Neutrophil (primary cell): ENCODE measurements around the gene KRT10.

Experiments used
- H3K27ac ChIP-seq: fragments of 200-600 bp; sonication (generic); 2 replicates; pipeline ENCODE4 v1.5.1; 2016; ENCODE audit warnings: mild to moderate bottlenecking, moderate library complexity
- H3K27me3 ChIP-seq: fragments of 200-600 bp; sonication (generic); 2 replicates; pipeline ENCODE4 v1.6.0; 2016; ENCODE audit warnings: mild to moderate bottlenecking
- H3K36me3 ChIP-seq: fragments of 200-600 bp; sonication (generic); 2 replicates; pipeline ENCODE4 v1.5.1; 2017
- H3K4me1 ChIP-seq, 2 experiments: fragments of 200-600 bp in 1 of 2; sonication (generic) in 1 of 2; 1 replicate in 1 of 2; 2 replicates in 1 of 2; pipeline versions ENCODE4 v1.5.1 to v1.6.1; 2013 to 2016; ENCODE audit warnings: low read depth in 1 of 2, low read length in 1 of 2, mild to moderate bottlenecking in 1 of 2, moderate library complexity in 1 of 2; ENCODE audit not compliant: control insufficient read depth in 1 of 2, insufficient read depth in 1 of 2
- H3K4me3 ChIP-seq, 2 experiments: fragments of 200-600 bp in 1 of 2; sonication (generic) in 1 of 2; 1 replicate in 1 of 2; 2 replicates in 1 of 2; pipeline ENCODE4 v1.5.1; 2013 to 2016; ENCODE audit warnings: low read depth in 1 of 2, low read length in 1 of 2, mild to moderate bottlenecking in 1 of 2, moderate library complexity in 1 of 2
- H3K9me3 ChIP-seq: fragments of 200-600 bp; sonication (generic); 2 replicates; pipeline ENCODE4 v1.5.1; 2016
- CTCF ChIP-seq: fragments of 200-600 bp; sonication (generic); IDR thresholded peaks from 2 replicates; pipeline ENCODE4 v1.5.1; 2016; ENCODE audit warnings: antibody characterized with exemption

Gene KRT10

GRCh38 chr17:40830085-40830776 is 7.8 kb upstream of the KRT10 start:
- Histone ChIP-seq H3K4me1 (no peaks in the 10 kb centered on the region), H3K4me3 (no peak overlapping the region), H3K27ac (no peak overlapping the region), H3K36me3 (no peaks in the 10 kb centered on the region), H3K27me3 (peaks cover 48% of the 10 kb centered on the region), H3K9me3 (no peaks in the 10 kb centered on the region)
- TF ChIP-seq CTCF = no peak

- Histone ChIP-seq H3K27ac (no peak overlapping the region), H3K9me3 (no peaks in the 10 kb centered on the region), H3K36me3 (no peaks in the 10 kb centered on the region), H3K27me3 (peaks cover 65% of the 10 kb centered on the region), H3K4me3 (no peak overlapping the region), H3K4me1 (no peaks in the 10 kb centered on the region)
- TF ChIP-seq CTCF = no peak
Observed at GRCh38 chr17:40828454-40829044, 6.1 kb upstream of the KRT10 start.

GRCh38 chr17:40827746-40828453 is 5.5 kb upstream of the KRT10 start:
- H3K4me3 ChIP-seq = no peak overlapping the region

GRCh38 chr17:40825599-40825998 is 3.2 kb upstream of the KRT10 start:
- Histone ChIP-seq H3K27ac (no peak overlapping the region), H3K36me3 (no peaks in the 10 kb centered on the region), H3K4me1 (no peaks in the 10 kb centered on the region), H3K27me3 (peaks cover 93% of the 10 kb centered on the region), H3K9me3 (peaks cover 3% of the 10 kb centered on the region), H3K4me3 (no peak overlapping the region)
- TF ChIP-seq CTCF = no peak

More at GRCh38 chr17:40827746-40828453, 5.5 kb upstream of the KRT10 start:
- Histone ChIP-seq H3K27ac (no peak overlapping the region), H3K9me3 (no peaks in the 10 kb centered on the region), H3K36me3 (no peaks in the 10 kb centered on the region), H3K4me1 (no peaks in the 10 kb centered on the region), H3K27me3 (peaks cover 71% of the 10 kb centered on the region)
- no peak for TF ChIP-seq CTCF

GRCh38 chr17:40824015-40824832 is 1.8 kb upstream of the KRT10 start:
- no peak for TF ChIP-seq CTCF
- Histone ChIP-seq H3K4me1 (no peaks in the 10 kb centered on the region), H3K27me3 (peaks cover 93% of the 10 kb centered on the region), H3K36me3 (no peaks in the 10 kb centered on the region), H3K4me3 (no peak overlapping the region), H3K9me3 (peaks cover 9% of the 10 kb centered on the region), H3K27ac (no peak overlapping the region)
